Effector memory CD8-positive, alpha-beta T cell (primary cell): ENCODE measurements around the gene STK24.

Experiments
- ATAC-seq: fragments of 150-1000 bp; cut with Tn5 transposase; replicated peaks from 2 replicates; pipeline ENCODE4 v1.10.0; 2021; ENCODE audit warnings: mild to moderate bottlenecking, moderate library complexity
- DNase-seq, 3 experiments: peaks; one replicate each; pipeline ENCODE4 v3.0.0; 2021
- H3K27ac Mint-ChIP-seq, 2 donors: one replicate each; pipeline ENCODE4 v1.8.0; 2022; ENCODE audit warnings: mild to moderate bottlenecking in 2 of 2, mixed read lengths in 2 of 2, moderate library complexity in 2 of 2
- H3K27me3 Mint-ChIP-seq, 2 donors: one replicate each; pipeline ENCODE4 v1.8.0; 2022; ENCODE audit warnings: mixed read lengths in 2 of 2
- H3K36me3 Mint-ChIP-seq: one replicate; pipeline ENCODE4 v1.8.0; 2022; ENCODE audit warnings: mild to moderate bottlenecking, moderate library complexity, mixed read lengths; ENCODE audit not compliant: insufficient read depth
- H3K4me1 Mint-ChIP-seq, 2 donors: one replicate each; pipeline ENCODE4 v1.8.0; 2022; ENCODE audit warnings: low read depth in 2 of 2, mixed read lengths in 2 of 2
- H3K4me3 Mint-ChIP-seq, 2 donors: one replicate each; pipeline ENCODE4 v1.8.0; 2022; ENCODE audit warnings: mild to moderate bottlenecking in 2 of 2, mixed read lengths in 2 of 2, moderate library complexity in 2 of 2
- H3K9me3 Mint-ChIP-seq, 2 donors: one replicate each; pipeline ENCODE4 v1.8.0; 2022; ENCODE audit warnings: mixed read lengths in 2 of 2

The STK24 gene

GRCh38 chr13:98454389-98454881, 122.5 kb downstream of the STK24 start:
- no peaks in the 10 kb centered on the region for H3K27me3 Mint-ChIP-seq
- DNase-seq: no peak
- peaks cover 8 to 12% of the 10 kb centered on the region in 2 donors for H3K4me1 Mint-ChIP-seq
- H3K36me3 Mint-ChIP-seq: peaks cover 56% of the 10 kb centered on the region
- no peak overlapping the region for H3K4me3 Mint-ChIP-seq
- no peaks in the 10 kb centered on the region for H3K9me3 Mint-ChIP-seq
- peak overlapping the region; percentile 65 to 81 for H3K27ac Mint-ChIP-seq
- ATAC-seq: no peak

GRCh38 chr13:98452851-98453843, 123.8 kb downstream of the STK24 start:
- no peak for ATAC-seq

GRCh38 chr13:98451676-98452470, 125.0 kb downstream of the STK24 start:
- ATAC-seq (no peak), DNase-seq (no peak)
- peak overlapping the region; percentile 44 to 87 for H3K27ac Mint-ChIP-seq
- H3K4me1 Mint-ChIP-seq: peaks cover 9 to 12% of the 10 kb centered on the region in 2 donors
- H3K9me3 Mint-ChIP-seq: no peaks in the 10 kb centered on the region
- no peaks in the 10 kb centered on the region for H3K27me3 Mint-ChIP-seq
- H3K4me3 Mint-ChIP-seq: no peak overlapping the region
- peaks cover 55% of the 10 kb centered on the region for H3K36me3 Mint-ChIP-seq

More at GRCh38 chr13:98452851-98453843, 123.8 kb downstream of the STK24 start:
- Mint-ChIP-seq H3K27me3 (no peaks in the 10 kb centered on the region), H3K9me3 (no peaks in the 10 kb centered on the region), H3K4me3 (no peak overlapping the region), H3K4me1 (peaks cover 8 to 12% of the 10 kb centered on the region in 2 donors), H3K27ac (no peak overlapping the region), H3K36me3 (peaks cover 57% of the 10 kb centered on the region)
- DNase-seq: no peak

- Mint-ChIP-seq H3K27ac (peak overlapping the region; percentile 44 to 87), H3K4me3 (no peak overlapping the region), H3K4me1 (peaks cover 14 to 17% of the 10 kb centered on the region in 2 donors), H3K9me3 (no peaks in the 10 kb centered on the region), H3K27me3 (no peaks in the 10 kb centered on the region), H3K36me3 (peaks cover 49% of the 10 kb centered on the region)
- no peak for ATAC-seq
- no peak for DNase-seq
These were observed 126.3 kb downstream of the STK24 start for GRCh38 chr13:98450539-98451111.

GRCh38 chr13:98450026-98450425, 126.9 kb downstream of the STK24 start:
- Mint-ChIP-seq H3K27ac (peak overlapping the region in 1 of 2 donors; percentile 87), H3K4me3 (no peak overlapping the region), H3K4me1 (peaks cover 19 to 23% of the 10 kb centered on the region in 2 donors), H3K36me3 (peaks cover 43% of the 10 kb centered on the region), H3K9me3 (no peaks in the 10 kb centered on the region), H3K27me3 (no peaks in the 10 kb centered on the region)
- DNase-seq (no peak), ATAC-seq (no peak)

- DNase-seq (no peak), ATAC-seq (no peak)
- Mint-ChIP-seq H3K4me1 (peaks cover 19 to 25% of the 10 kb centered on the region in 2 donors), H3K9me3 (no peaks in the 10 kb centered on the region), H3K27ac (no peak overlapping the region), H3K27me3 (no peaks in the 10 kb centered on the region), H3K4me3 (no peak overlapping the region), H3K36me3 (peaks cover 41% of the 10 kb centered on the region)
These were observed 127.6 kb downstream of the STK24 start for GRCh38 chr13:98449273-98449672.

GRCh38 chr13:98448642-98448928, 128.3 kb downstream of the STK24 start:
- no peak overlapping the region for H3K4me3 Mint-ChIP-seq
- H3K27me3 Mint-ChIP-seq: no peaks in the 10 kb centered on the region
- no peak for DNase-seq
- H3K4me1 Mint-ChIP-seq: peaks cover 19 to 25% of the 10 kb centered on the region in 2 donors
- H3K36me3 Mint-ChIP-seq: peaks cover 41% of the 10 kb centered on the region
- H3K9me3 Mint-ChIP-seq: no peaks in the 10 kb centered on the region
- peak overlapping the region in 1 of 2 donors; percentile 29 for H3K27ac Mint-ChIP-seq
- no peak for ATAC-seq

GRCh38 chr13:98447881-98448641, 128.8 kb downstream of the STK24 start:
- H3K36me3 Mint-ChIP-seq: peaks cover 36% of the 10 kb centered on the region
- DNase-seq (no peak), ATAC-seq (no peak)
- H3K27me3 Mint-ChIP-seq: no peaks in the 10 kb centered on the region
- no peak overlapping the region for H3K4me3 Mint-ChIP-seq
- H3K27ac Mint-ChIP-seq: peak overlapping the region; percentile 76 to 85
- peaks cover 19 to 25% of the 10 kb centered on the region in 2 donors for H3K4me1 Mint-ChIP-seq
- no peaks in the 10 kb centered on the region for H3K9me3 Mint-ChIP-seq

GRCh38 chr13:98447130-98447529, 129.8 kb downstream of the STK24 start:
- Mint-ChIP-seq H3K9me3 (no peaks in the 10 kb centered on the region), H3K27ac (peak overlapping the region; percentile 76 to 85), H3K4me3 (no peak overlapping the region), H3K36me3 (peaks cover 27% of the 10 kb centered on the region), H3K27me3 (no peaks in the 10 kb centered on the region), H3K4me1 (peaks cover 19 to 25% of the 10 kb centered on the region in 2 donors)
- ATAC-seq (no peak), DNase-seq (no peak)

GRCh38 chr13:98446234-98446621, 130.7 kb downstream of the STK24 start:
- ATAC-seq (no peak), DNase-seq (no peak)
- peaks cover 15 to 16% of the 10 kb centered on the region in 2 donors for H3K4me1 Mint-ChIP-seq
- peak overlapping the region; percentile 76 to 85 for H3K27ac Mint-ChIP-seq
- H3K4me3 Mint-ChIP-seq: peak overlapping the region in 1 of 2 donors; percentile 10
- peaks cover 20% of the 10 kb centered on the region for H3K36me3 Mint-ChIP-seq
- no peaks in the 10 kb centered on the region for H3K9me3 Mint-ChIP-seq
- no peaks in the 10 kb centered on the region for H3K27me3 Mint-ChIP-seq

- Mint-ChIP-seq H3K36me3 (peaks cover 20% of the 10 kb centered on the region), H3K4me3 (peak overlapping the region; percentile 10 to 14), H3K27me3 (no peaks in the 10 kb centered on the region), H3K27ac (peak overlapping the region; percentile 76 to 85), H3K4me1 (peaks cover 13 to 15% of the 10 kb centered on the region in 2 donors), H3K9me3 (no peaks in the 10 kb centered on the region)
- ATAC-seq (peak; percentile 98), DNase-seq (peak; percentile 68 to 82 (median 77))
These were observed 131.3 kb downstream of the STK24 start for GRCh38 chr13:98445340-98446233.

- Mint-ChIP-seq H3K4me1 (peaks cover 13 to 15% of the 10 kb centered on the region in 2 donors), H3K4me3 (no peak overlapping the region), H3K27me3 (no peaks in the 10 kb centered on the region), H3K36me3 (peaks cover 23% of the 10 kb centered on the region), H3K27ac (peak overlapping the region in 1 of 2 donors; percentile 4), H3K9me3 (no peaks in the 10 kb centered on the region)
- DNase-seq (no peak), ATAC-seq (no peak)
These were observed 132.5 kb downstream of the STK24 start for GRCh38 chr13:98444381-98444780.
